Stimulated activated CD4-positive, alpha-beta T cell treated with anti-CD3 and anti-CD28 coated beads, Interleukin-12 subunit alpha, Interleukin-12 subunit beta, amount 100 ng/mL, for 4 hours (primary cell): ENCODE measurements around the gene HAT1.
"Not testable (repeated sequence)": the region's sequence is repeated elsewhere in the genome, so short reads cannot be mapped to it uniquely, and the experiment has no call there.

Experiments
- DNase-seq: peaks from one replicate; pipeline ENCODE4 v3.0.0-alpha.2; 2020

The HAT1 gene

DNA sequence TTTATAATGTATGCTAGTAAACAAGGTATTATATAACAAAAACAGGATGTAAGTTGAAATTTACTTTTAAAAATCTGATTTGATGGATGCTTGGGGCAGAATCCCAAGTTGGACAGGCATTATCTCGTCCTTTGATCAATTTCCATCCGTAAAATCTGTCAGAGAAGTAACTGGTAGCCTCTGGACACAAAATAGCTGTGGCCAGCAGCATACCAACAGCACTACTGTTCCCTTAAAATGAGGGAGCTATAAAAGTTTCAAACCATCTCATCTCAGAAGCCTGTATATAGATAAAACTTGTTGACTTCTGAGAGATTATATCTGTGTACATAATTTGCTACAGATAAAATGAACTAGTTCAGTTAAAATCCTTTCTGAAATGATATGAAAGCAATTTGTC lies 62.8 kb downstream of the HAT1 start:
- no peak for DNase-seq

DNA sequence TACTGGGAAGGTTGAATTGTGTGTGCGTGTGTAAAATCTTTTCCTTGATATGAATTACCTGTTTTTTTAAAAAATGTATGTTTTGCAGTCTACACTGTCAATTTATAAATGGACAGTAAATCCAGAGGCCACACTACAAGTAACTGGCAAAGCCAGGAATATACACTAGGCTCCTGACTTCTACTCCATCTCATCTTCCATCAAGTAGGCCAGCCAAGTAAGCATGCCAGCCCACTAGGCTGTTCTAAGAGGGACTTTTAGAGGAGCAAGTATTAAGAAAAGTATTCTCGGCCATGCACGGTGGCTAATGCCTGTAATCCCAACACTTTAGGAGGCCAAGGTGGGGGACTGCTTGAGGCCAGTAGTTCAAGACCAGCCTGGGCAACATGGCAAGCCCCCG lies 64.5 kb downstream of the HAT1 start:
- no peak for DNase-seq

DNA sequence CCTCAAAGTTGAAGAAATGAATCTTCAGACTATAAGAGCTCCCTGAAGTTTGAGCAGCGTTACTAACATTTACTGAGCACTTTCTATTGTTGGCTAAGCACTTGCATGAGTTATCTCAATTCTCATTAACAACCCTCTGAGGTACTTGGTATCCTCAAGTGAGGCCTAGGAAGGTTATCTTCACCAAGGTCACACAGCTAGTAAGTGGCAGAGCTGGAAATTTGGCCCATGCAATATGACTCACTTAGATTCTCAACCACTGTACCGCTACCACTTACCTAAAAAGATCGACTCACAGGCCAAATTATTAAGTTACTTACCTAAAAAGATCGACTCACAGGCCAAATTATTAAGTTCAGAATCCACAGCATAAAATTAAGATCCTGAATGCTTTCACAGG lies 68.8 kb downstream of the HAT1 start:
- DNase-seq = no peak

DNA sequence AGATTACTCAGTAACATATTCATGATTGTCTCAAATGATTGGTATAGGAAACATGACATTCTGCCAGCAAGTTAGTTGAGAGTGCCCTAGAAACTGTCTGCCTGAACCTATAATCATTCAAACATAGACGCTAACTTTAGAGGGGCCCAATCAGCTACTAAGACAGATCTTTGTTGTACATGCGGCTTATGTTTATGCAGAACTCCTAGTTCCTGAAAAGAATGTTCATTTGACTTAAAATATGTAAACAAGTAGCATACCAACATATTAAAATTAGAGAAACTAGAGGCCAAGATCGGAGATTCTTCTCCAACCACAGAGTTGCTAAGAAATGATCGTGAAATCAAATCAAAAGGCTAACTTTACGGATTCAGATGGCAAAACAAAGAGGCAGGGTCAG lies 73.3 kb downstream of the HAT1 start:
- no peak for DNase-seq

DNA sequence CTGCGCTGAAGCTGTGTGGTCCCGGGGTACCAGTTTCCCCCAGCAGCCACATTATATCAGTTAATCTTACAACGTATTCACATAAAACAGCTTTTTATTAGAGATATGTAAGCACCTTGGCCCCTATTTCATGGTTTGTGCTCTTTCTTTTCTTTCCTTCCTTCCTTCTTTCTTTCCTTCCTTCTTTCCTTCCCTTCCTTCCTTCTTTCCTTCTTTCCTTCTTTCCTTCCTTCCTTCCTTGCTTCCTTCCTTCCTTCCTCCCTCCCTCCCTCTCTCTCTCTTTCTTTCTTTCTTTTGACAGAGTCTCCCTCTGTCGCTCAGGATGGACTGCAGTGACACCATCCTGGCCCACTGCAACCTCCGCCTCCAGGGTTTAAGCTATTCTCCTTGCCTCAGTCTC lies 73.8 kb downstream of the HAT1 start:
- DNase-seq = no peak

DNA sequence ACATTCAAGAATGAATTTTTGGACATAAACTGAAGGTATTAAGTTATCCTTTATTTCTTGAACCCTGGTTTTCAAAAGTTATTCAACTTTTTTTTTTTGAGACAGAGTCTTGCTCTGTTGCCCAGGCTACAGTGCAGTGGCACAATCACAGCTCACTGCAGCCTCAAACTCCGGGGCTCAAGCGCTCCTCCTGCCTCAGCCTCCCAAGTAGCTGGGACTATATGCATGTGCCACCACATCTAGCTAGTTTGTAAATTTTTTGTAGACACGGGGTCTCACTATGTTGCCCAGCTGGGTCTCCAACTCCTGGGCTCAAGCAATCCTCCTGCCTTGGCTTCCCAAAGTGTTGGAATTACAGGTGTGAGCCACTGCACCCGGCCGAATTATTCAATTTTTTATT lies 74.8 kb downstream of the HAT1 start:
- DNase-seq = not testable (repeated sequence)

DNA sequence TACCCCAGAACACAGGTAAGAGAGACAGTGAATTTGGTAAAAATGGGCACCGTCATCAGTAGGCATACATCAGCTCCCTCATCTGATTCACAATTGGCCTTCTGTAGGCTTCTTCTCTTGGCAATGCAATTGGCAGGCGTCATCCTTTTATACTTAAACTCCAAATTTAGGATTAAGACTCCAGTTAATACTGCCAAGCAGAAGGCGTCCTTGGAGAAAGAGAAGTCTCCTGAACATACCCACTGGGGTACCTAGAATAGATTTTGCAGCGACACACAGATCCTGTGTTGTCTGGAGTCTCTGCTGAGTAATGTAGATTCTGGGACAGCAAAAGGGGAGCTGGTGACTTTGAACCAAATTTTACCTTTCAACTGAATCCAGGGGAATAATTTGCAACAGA lies 76.9 kb downstream of the HAT1 start:
- no peak for DNase-seq

DNA sequence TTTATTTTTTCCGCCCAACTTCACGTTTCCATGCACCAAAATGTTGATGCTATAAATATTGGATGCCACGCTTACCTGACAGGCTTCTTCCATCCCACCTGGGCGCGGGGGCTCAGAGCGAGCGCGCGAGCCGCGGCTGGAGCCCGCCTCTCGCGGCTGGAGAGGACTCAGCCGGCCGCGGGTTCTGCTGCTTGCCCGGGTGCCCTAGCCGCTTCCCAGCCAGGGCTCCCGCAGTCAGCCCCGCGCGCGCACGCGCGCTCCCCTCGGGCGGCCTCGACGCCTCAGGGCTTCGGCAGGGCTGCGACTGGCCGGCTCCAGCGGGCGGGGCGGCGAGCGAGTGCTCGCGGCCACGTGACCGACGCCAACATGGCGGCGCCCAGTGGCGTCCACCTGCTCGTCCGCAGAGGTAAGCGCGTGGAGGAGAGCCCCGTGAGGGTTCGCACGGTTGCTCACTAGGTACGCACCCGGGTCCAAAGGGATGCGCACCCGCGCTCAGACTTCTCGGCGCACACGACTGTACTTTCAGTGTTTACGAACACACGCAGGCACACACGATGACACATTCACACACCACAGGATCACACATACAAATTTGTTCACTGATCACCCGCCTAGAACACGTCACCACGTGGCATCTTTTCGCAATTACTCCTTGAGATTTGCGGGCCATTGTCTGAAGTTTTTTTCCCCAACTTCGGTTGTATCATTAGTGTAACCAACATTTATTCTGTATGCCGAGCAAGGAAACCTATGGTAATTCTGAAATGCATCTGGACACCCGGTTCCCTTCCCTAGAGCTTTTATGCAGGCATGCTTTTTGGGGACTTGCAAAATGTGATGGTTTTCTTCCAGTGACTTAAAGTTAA lies 77.6 kb downstream of the HAT1 start, which contains the start of gene METAP1D:
Gene METAP1D (plus strand): TSS at position 350 of the 866 bp plus-strand sequence. CDS start 17 bp downstream, at position 367.
- peak; percentile 87 for DNase-seq

DNA sequence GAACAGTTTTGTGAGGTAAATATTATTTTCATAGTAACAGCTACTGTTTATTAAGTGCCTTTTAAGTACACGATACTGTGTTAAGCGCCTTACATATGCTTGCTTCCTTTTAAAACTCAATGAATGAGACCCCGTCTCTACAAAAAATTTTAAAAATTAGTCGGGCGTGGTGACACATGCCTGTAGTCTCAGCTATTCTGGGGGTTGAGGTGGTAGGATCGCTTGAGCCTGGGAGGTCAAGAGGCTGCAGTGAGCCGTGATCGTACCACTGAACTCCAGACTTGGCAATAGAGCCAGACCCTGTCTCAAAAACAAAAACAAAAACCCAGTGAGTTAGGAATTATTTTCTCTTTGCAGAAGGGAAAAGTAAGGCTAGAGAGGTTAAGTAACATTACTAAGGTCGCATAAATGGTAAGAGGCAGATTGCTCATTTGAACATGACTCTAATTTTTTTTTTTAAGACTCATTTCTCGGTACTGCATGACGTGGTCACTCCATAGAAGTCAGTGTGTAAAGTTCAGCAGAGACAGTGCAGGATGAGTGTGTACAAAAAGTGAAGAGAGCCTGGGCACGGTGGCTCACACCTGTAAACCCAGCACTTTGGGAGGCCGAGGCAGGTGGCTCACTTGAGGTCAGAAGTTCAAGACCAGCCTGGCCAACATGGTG lies 78.6 kb downstream of the HAT1 start:
- DNase-seq = no peak

DNA sequence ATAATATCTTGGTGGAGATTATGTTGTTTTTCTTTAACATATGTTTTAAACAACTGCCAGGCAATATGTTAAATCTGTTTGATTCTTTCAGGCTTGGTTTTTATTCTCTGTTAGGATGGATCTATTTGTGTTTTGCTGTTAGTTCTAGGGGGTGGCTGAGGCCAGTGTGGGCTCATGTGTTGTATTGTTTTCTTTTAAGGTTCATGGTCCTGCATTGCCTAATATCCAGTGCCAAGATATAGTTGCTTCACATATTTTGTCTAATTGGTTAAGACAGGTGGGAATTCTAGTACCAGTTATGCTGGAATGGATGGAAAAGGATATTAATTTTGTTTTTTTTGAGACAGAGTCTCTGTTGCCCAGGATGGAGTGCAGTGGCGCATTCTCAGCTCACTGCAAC lies 85.1 kb downstream of the HAT1 start:
- DNase-seq = no peak

DNA sequence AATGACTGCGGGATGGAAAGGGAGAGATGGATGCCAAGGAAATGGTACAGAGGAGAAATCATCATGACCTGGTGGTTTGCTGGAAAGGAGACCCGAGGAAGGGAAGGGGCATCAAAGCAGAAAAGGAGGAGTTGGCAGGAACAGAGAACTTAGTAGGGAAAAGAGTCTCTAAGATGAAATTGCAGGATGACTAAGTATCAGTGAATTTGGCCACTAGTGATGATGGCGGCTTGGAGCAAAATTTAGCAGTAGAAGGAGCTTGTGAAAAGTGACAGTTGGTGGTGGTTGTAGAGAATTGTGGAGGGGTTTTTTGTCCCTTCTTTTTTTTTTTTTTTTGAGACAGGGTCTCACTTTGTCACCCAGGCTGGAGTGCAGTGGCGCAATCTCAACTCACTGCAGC lies 87.6 kb downstream of the HAT1 start:
- no peak for DNase-seq

DNA sequence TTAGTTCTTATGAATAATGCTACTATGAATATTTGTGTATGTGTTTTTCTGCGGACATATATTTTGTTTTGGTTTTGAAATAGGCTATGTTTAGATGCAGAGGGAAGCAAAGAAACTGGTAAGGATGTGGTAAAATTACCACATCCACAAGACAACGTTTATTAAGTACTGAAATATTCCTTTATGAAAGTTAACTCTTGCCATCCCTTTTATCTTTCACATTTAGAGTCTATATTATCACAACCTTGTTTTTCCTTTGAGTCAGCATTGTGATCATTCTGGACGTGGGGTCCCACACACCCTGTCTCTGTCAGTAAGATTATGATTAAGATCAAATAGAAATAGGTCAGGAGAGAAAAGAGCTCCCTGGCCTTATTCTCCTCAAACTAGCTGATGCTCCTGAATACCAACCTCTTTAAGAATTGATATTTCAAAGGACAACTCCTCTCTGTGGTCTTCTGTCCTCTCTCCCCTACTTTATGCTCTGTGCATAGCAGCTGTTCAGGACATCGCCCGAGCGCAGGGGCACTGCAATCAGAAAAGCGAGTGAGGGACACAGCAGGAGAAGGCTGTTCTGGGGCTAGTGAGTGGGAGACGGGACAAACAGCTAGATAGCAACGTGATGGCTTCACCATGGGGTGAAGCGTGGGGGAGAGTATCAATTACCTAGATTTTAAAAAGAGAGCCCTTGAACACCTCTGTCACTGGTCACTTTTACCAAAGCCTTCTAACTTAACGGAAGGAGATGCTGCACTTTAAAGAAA lies 89.7 kb downstream of the HAT1 start:
- no peak for DNase-seq

DNA sequence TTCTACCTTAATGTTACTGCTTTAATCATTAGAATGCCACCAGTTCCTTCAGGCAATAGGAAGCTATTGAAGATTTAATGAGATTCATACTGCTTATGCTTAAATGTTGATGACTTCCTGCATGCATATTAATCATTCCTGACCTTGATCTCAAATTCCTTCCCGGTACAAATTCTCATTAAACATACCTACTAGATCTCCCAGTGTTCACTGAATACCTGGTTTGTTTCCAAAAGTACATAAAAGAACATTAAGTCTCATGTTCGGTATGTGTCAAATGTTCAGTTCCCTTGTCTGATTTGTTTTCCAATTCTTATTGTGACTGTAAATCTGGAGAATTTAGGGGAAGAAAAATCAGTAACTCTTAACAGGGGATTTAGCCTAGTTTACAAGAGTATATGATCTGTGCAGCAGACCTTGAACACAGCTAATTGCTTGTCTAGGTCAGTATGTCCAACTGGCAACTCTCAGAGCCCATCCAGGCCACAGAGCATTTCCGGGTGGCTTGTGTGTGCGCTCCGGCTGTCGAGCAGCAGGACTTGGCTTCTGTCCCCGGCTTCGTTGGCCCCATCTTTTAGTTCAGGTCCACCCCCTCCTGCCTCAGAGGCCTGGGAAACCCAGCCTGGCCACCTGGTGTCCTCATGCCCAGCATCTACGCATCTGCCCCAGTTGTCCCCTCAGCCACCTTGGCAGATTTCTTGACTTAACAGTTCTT lies 90.6 kb downstream of the HAT1 start:
- no peak for DNase-seq

DNA sequence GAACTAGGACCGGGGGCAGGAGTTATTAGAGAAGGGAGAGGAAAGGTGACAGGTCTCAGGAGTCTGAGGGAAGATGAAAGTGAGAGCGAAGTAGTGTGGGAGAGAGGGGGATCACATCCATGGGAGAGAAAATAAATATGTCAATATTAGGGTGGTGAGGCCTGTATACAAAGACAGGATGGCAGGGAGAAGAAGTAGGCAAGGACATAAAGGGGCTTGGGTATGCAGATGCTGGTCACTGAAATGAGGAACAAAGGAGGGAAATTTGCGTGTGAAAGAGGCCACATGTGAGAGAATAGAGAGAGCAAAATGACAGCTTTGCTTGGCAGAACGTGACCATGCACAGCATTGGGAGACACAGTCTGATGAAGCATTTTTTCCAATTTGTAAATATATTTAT lies 91.1 kb downstream of the HAT1 start:
- DNase-seq = no peak

DNA sequence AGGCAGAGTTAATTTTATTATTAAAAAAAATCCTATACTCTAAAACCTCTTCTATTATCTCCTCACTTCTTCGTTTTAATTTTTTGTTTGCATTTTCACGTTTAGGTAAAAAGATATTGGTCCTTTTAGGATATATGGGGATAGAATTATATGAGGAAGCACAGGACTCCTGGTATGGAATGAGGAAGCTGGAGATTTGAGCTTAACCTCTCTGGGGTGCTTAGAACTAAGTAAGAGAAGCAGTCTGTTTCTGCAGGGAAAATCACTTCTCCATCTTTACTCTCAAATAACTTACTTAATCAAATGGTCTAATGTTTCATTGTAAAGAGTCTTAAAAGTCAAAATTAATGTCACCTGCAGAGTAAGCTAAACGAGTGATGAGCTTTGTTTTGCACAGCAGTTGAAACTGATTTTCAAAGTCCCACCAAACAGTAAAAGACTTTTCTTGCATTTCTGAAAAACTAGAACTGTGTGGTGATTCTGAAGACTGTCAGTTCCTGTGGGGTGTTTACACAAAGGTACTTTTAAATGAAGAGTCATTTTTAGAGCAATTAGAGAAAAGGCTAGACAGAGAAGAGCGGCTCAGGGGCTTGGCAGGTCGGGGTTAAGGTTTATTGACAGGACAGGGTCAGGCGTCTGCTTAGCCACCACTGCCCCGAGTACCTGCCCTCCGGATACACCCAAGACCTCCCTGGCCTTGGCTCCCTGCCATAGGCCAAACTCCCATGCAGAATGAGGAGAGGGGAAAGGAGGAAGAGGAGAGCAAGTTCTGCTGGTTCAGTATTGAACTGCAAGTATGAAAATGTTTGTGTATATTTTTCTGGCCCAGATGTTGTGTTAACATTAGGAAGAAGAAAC lies 99.0 kb downstream of the HAT1 start:
- no peak for DNase-seq

DNA sequence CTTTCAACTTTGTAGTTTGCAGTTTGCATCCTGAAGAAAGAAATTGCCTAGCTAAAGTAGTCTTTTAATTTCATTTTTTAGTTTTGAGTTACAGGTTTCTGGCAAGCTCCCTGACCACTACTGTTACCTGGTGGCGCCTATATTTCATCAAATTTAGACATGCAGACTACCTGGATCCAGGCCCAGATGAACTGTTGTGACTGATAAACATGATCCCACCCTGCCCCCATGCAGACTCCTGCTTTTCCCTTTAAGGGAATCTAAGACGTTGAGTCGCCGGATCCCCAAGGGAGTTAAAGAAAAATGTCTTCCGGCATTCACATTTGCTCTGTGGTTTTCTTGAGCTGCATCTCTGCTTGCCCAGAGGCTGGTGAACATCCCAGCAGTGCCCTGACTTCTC lies 99.7 kb downstream of the HAT1 start:
- no peak for DNase-seq

DNA sequence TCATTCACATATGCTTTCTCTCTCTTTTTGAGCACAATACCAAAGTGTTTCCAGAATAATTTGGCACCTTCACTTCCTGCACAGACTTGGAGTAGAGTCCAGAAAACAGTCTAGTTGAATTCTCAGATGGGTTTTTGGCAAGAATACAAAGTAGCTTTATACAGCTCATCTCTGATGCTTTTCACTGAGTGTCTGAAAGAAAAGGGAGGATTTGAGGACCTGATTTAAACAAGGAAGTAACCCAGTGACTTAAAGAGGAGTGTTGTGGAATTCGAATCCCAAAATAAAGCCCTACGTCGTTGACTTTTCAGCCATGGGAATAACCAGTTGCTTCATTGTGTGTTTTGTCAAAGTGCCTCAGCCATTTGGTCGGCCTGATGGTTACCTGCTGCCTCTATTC lies 109.3 kb downstream of the HAT1 start:
- DNase-seq = no peak
